Measurements from ENCODE around the gene PIN4.

DNA sequence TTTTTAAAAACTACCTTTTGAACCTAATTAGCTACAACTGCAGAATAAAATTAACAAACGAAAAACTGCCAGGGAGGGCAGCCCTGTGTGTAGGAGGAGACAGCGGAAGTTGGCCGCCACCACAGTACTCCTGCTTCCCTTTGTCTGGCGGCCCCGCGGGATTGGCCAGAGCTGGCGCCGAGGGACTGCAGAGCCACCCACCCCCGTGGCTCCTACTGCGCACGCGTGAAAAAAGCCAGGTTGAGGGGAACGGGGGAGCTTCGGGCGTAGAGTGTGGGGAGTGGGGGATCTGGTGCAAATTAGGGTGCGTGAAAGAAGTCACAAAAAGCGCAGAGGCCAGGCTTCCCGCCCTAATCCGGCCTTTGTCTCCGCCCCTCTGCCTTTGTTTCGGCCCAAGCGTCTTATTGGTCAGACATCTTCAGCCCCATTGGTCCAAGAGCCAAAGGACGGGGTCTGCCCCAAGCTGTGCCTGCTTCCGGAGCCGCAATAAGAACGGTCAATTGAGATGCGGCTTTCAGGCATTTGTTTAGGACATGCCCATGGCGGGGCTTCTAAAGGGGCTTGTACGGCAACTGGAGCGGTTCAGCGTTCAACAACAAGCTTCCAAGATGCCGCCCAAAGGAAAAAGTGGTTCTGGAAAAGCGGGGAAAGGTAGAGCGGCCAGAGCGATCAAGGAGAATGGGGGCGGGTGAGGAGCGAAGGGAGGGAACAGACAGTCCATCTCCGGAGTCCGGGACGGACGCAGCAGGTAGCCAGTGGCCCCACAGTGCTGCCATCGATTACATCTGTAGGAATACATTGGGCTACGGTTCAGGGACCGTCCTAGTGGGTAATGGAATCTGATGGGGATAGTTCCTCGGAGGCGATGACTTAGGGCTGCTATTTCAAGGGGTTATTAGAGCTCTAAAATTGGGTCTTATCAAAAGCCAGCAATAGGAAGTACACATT, at the start of gene PIN4:
- peak; percentile 26 for TF ChIP-seq POLR2A (IDR thresholded peaks at IDR 0.05)
- TF ChIP-seq, protein P1, sequence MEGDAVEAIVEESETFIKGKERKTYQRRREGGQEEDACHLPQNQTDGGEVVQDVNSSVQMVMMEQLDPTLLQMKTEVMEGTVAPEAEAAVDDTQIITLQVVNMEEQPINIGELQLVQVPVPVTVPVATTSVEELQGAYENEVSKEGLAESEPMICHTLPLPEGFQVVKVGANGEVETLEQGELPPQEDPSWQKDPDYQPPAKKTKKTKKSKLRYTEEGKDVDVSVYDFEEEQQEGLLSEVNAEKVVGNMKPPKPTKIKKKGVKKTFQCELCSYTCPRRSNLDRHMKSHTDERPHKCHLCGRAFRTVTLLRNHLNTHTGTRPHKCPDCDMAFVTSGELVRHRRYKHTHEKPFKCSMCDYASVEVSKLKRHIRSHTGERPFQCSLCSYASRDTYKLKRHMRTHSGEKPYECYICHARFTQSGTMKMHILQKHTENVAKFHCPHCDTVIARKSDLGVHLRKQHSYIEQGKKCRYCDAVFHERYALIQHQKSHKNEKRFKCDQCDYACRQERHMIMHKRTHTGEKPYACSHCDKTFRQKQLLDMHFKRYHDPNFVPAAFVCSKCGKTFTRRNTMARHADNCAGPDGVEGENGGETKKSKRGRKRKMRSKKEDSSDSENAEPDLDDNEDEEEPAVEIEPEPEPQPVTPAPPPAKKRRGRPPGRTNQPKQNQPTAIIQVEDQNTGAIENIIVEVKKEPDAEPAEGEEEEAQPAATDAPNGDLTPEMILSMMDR (IDR thresholded peaks at IDR 0.05), result no peak
